ENCODE data around the gene MEF2A.
"Not testable (repeated sequence)": the region's sequence is repeated elsewhere in the genome, so short reads cannot be mapped to it uniquely, and the experiment has no call there.

MEF2A gene

GRCh38 chr15:99741835-99742234, 176.1 kb downstream of the MEF2A start:
- Mint-ChIP-seq H3K4me1 (ENCODE audit: low read depth) (peaks cover under 1% of the 10 kb centered on the region), H3K27ac (no peak overlapping the region), H3K9me3 (no peaks in the 10 kb centered on the region), H3K36me3 (ENCODE audit: low read depth) (no peaks in the 10 kb centered on the region), H3K4me3 (no peak overlapping the region), H3K27me3 (no peaks in the 10 kb centered on the region)

GRCh38 chr15:99744142-99744541, 178.4 kb downstream of the MEF2A start:
- no peaks in the 10 kb centered on the region for H3K36me3 Mint-ChIP-seq (ENCODE audit: low read depth)
- no peak overlapping the region for H3K4me3 Mint-ChIP-seq
- no peaks in the 10 kb centered on the region for H3K4me1 Mint-ChIP-seq (ENCODE audit: low read depth)
- no peak overlapping the region for H3K27ac Mint-ChIP-seq
- no peaks in the 10 kb centered on the region for H3K27me3 Mint-ChIP-seq
- H3K9me3 Mint-ChIP-seq = no peaks in the 10 kb centered on the region

GRCh38 chr15:99745370-99746086, 179.7 kb downstream of the MEF2A start:
- Mint-ChIP-seq H3K4me3 (no peak overlapping the region), H3K27me3 (no peaks in the 10 kb centered on the region), H3K4me1 (ENCODE audit: low read depth) (no peaks in the 10 kb centered on the region)

GRCh38 chr15:99749386-99749785, 183.6 kb downstream of the MEF2A start:
- no peaks in the 10 kb centered on the region for H3K4me1 Mint-ChIP-seq (ENCODE audit: low read depth)
- H3K27me3 Mint-ChIP-seq = no peaks in the 10 kb centered on the region
- H3K9me3 Mint-ChIP-seq = no peaks in the 10 kb centered on the region
- no peaks in the 10 kb centered on the region for H3K36me3 Mint-ChIP-seq (ENCODE audit: low read depth)
- no peak overlapping the region for H3K4me3 Mint-ChIP-seq
- H3K27ac Mint-ChIP-seq = no peak overlapping the region

More at GRCh38 chr15:99745370-99746086, 179.7 kb downstream of the MEF2A start:
- H3K36me3 Mint-ChIP-seq (ENCODE audit: low read depth) = no peaks in the 10 kb centered on the region
- H3K9me3 Mint-ChIP-seq = no peaks in the 10 kb centered on the region
- H3K27ac Mint-ChIP-seq = no peak overlapping the region

- H3K27ac Mint-ChIP-seq; H3K9me3 Mint-ChIP-seq; H3K4me1 Mint-ChIP-seq (ENCODE audit: low read depth); H3K36me3 Mint-ChIP-seq (ENCODE audit: low read depth); H3K27me3 Mint-ChIP-seq; H3K4me3 Mint-ChIP-seq: not testable (repeated sequence)
These were observed 184.5 kb downstream of the MEF2A start for GRCh38 chr15:99750326-99750725.

GRCh38 chr15:99752556-99752955, 186.8 kb downstream of the MEF2A start:
- Mint-ChIP-seq H3K9me3 (no peaks in the 10 kb centered on the region), H3K4me1 (ENCODE audit: low read depth) (peaks cover 6% of the 10 kb centered on the region), H3K4me3 (no peak overlapping the region), H3K27me3 (no peaks in the 10 kb centered on the region), H3K36me3 (ENCODE audit: low read depth) (no peaks in the 10 kb centered on the region), H3K27ac (no peak overlapping the region)

GRCh38 chr15:99753066-99753465, 187.3 kb downstream of the MEF2A start:
- H3K4me3 Mint-ChIP-seq = no peak overlapping the region
- H3K9me3 Mint-ChIP-seq = no peaks in the 10 kb centered on the region
- H3K27me3 Mint-ChIP-seq = no peaks in the 10 kb centered on the region
- H3K27ac Mint-ChIP-seq = no peak overlapping the region
- peaks cover 6% of the 10 kb centered on the region for H3K4me1 Mint-ChIP-seq (ENCODE audit: low read depth)
- H3K36me3 Mint-ChIP-seq (ENCODE audit: low read depth) = no peaks in the 10 kb centered on the region

GRCh38 chr15:99755692-99756409, 190.1 kb downstream of the MEF2A start:
- no peak overlapping the region for H3K4me3 Mint-ChIP-seq
- no peaks in the 10 kb centered on the region for H3K9me3 Mint-ChIP-seq
- no peaks in the 10 kb centered on the region for H3K36me3 Mint-ChIP-seq (ENCODE audit: low read depth)
- peaks cover 6% of the 10 kb centered on the region for H3K4me1 Mint-ChIP-seq (ENCODE audit: low read depth)
- no peak overlapping the region for H3K27ac Mint-ChIP-seq
- no peaks in the 10 kb centered on the region for H3K27me3 Mint-ChIP-seq

- Mint-ChIP-seq H3K9me3 (no peaks in the 10 kb centered on the region), H3K27ac (no peak overlapping the region), H3K36me3 (ENCODE audit: low read depth) (no peaks in the 10 kb centered on the region), H3K27me3 (no peaks in the 10 kb centered on the region), H3K4me3 (no peak overlapping the region), H3K4me1 (ENCODE audit: low read depth) (no peaks in the 10 kb centered on the region)
These were observed 196.5 kb downstream of the MEF2A start for GRCh38 chr15:99762288-99762687.

GRCh38 chr15:99763827-99764226, 198.0 kb downstream of the MEF2A start:
- Mint-ChIP-seq H3K27me3 (no peaks in the 10 kb centered on the region), H3K36me3 (ENCODE audit: low read depth) (no peaks in the 10 kb centered on the region), H3K27ac (no peak overlapping the region), H3K4me3 (no peak overlapping the region), H3K9me3 (no peaks in the 10 kb centered on the region), H3K4me1 (ENCODE audit: low read depth) (no peaks in the 10 kb centered on the region)

- H3K27ac Mint-ChIP-seq = no peak overlapping the region
- H3K4me1 Mint-ChIP-seq (ENCODE audit: low read depth) = no peaks in the 10 kb centered on the region
- no peak overlapping the region for H3K4me3 Mint-ChIP-seq
- no peaks in the 10 kb centered on the region for H3K27me3 Mint-ChIP-seq
- no peaks in the 10 kb centered on the region for H3K36me3 Mint-ChIP-seq (ENCODE audit: low read depth)
- H3K9me3 Mint-ChIP-seq = no peaks in the 10 kb centered on the region
These were observed 198.7 kb downstream of the MEF2A start for GRCh38 chr15:99764522-99764921.

Measured in stimulated activated naive CD8-positive, alpha-beta T cell treated with anti-CD3 and anti-CD28 coated beads, Interleukin-15, Interleukin-2, amounts not matched to agents 100 ng/mL and 50 ng/mL, for 24 hours (primary cell).